GM23248 (cell line): ENCODE data around the gene CFTR. TPM values are rescaled to one million over a fixed set of nuclear protein-coding genes. Genes with fewer than 3 reads are reported as not detected.

Experiments
- DNase-seq: peaks from one replicate; pipeline ENCODE4 v3.0.0-alpha.2; 2015
- H2AFZ ChIP-seq: fragments of 200-600 bp; sonication (generic); 2 replicates; pipeline ENCODE4 v1.6.1; 2016; ENCODE audit warnings: antibody characterized with exemption
- H3F3A ChIP-seq: fragments of 200-600 bp; sonication (generic); 2 replicates; pipeline ENCODE4 v1.6.1; 2016; ENCODE audit warnings: mild to moderate bottlenecking, antibody characterized with exemption, mixed run types; ENCODE audit not compliant: insufficient read depth
- H3K27ac ChIP-seq: fragments of 200-600 bp; sonication (generic); 2 replicates; pipeline ENCODE4 v1.5.1; 2016; ENCODE audit warnings: mild to moderate bottlenecking
- H3K27me3 ChIP-seq: fragments of 200-600 bp; sonication (generic); replicated peaks from 2 replicates; pipeline ENCODE4 v1.6.1; 2016; ENCODE audit warnings: mild to moderate bottlenecking; ENCODE audit not compliant: insufficient read depth
- H3K36me3 ChIP-seq: fragments of 200-600 bp; sonication (generic); 2 replicates; pipeline ENCODE4 v1.6.1; 2016; ENCODE audit warnings: low read depth, mild to moderate bottlenecking
- H3K4me1 ChIP-seq: fragments of 200-600 bp; sonication (generic); 2 replicates; pipeline ENCODE4 v1.6.1; 2016; ENCODE audit warnings: mild to moderate bottlenecking; ENCODE audit not compliant: insufficient read depth
- H3K4me2 ChIP-seq: fragments of 200-600 bp; sonication (generic); one replicate; pipeline ENCODE4 v1.6.1; 2016; ENCODE audit warnings: mild to moderate bottlenecking; ENCODE audit not compliant: unreplicated experiment
- H3K4me3 ChIP-seq: fragments of 200-600 bp; sonication (generic); 2 replicates; pipeline ENCODE4 v1.5.1; 2016; ENCODE audit warnings: mild to moderate bottlenecking
- H3K79me2 ChIP-seq: fragments of 200-600 bp; sonication (generic); 2 replicates; pipeline ENCODE4 v1.6.1; 2016; ENCODE audit warnings: mild to moderate bottlenecking; ENCODE audit not compliant: insufficient read depth
- H3K9ac ChIP-seq: fragments of 200-600 bp; sonication (generic); 2 replicates; pipeline ENCODE4 v1.6.1; 2016; ENCODE audit warnings: mild to moderate bottlenecking
- H3K9me2 ChIP-seq: fragments of 200-600 bp; sonication (generic); 2 replicates; pipeline ENCODE4 v1.6.1; 2016; ENCODE audit warnings: mixed run types, mild to moderate bottlenecking, moderate library complexity; ENCODE audit not compliant: insufficient read depth
- H3K9me3 ChIP-seq: fragments of 200-600 bp; sonication (generic); one replicate; pipeline ENCODE4 v1.6.1; 2017; ENCODE audit warnings: low read depth
- H4K20me1 ChIP-seq: fragments of 200-600 bp; sonication (generic); 2 replicates; pipeline ENCODE4 v1.6.0; 2016; ENCODE audit not compliant: insufficient read depth
- EZH2 ChIP-seq: fragments of 200-600 bp; sonication (generic); IDR thresholded peaks from 2 replicates; pipeline ENCODE4 v1.6.1; 2018; ENCODE audit warnings: antibody characterized with exemption, mild to moderate bottlenecking; ENCODE audit not compliant: insufficient read depth, poor library complexity, severe bottlenecking
- EZH2phosphoT487 ChIP-seq: fragments of 200-600 bp; sonication (generic); IDR thresholded peaks from 2 replicates; pipeline ENCODE4 v1.6.1; 2018; ENCODE audit warnings: antibody characterized with exemption, moderate library complexity, mild to moderate bottlenecking, low read depth; ENCODE audit not compliant: insufficient read depth
- WGBS, 2 experiments: methylation state at CpG; one replicate each; pipeline ENCODE4 v1.1.6; 2015 to 2017; ENCODE audit warnings: low lambda C conversion rate in 2 of 2, low coverage in 1 of 2; ENCODE audit errors: missing lambda C conversion rate in 2 of 2; 5-methylcytosine and 5-hydroxymethylcytosine counted together
- in situ Hi-C: fragments of 300-500 bp; cut with MboI; formaldehyde crosslinking; loops from 2 replicates; pipeline ENCODE4 v1.15.0; 2020
- polyA plus RNA-seq: library from polyadenylated mRNA; unstranded; fragments of >200 nt; fragmentation: Nextera tagmentation; extraction: Ambion mirVana; gene quantifications from 2 replicates; pipeline ENCODE4 v1.2.1, GENCODE V29; 2016
- total RNA-seq: library from RNA; depleted of rRNA; stranded (reverse); fragments of >200 nt; shearing (Covaris generic); gene quantifications from 2 replicates; pipeline ENCODE4 v1.2.3, GENCODE V29; 2014

The CFTR gene
- total and polyA plus RNA-seq, 2 experiments from 2014 or later: not detected

DNA sequence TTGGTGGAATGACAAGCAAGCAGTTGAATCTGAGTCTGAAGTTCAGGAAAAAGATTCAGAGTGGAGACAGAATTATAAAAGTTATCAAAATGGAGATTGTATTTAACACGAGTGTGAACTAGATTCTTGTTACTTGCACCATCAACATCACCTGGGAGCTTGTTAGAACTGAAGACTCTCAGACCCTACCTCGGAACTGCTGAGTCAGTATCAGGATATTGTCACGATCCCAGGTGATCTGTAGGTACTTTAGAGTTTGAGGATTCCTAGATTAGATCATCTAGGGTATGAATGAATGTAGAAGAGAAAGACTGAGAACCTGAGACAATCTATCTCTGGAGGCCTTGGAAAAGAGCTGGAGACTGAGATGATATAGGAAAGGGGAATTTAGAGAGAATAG, 199.3 kb downstream of the CFTR start:
- DNase-seq: no peak
- Histone ChIP-seq H3K27me3 (no peaks in the 10 kb centered on the region; the same call in 1 of the 2 replicates), H3K4me1 (no peaks in the 10 kb centered on the region), H3K79me2 (no peaks in the 10 kb centered on the region), H2AFZ (no peak overlapping the region), H4K20me1 (no peaks in the 10 kb centered on the region), H3F3A (no peaks in the 10 kb centered on the region), H3K9me3 (no peaks in the 10 kb centered on the region), H3K27ac (no peak overlapping the region), H3K9me2 (no peaks in the 10 kb centered on the region), H3K36me3 (no peaks in the 10 kb centered on the region), H3K4me3 (no peak overlapping the region), H3K4me2 (no peak overlapping the region), H3K9ac (no peak overlapping the region)
- 6 to 7% methylated on average over 3 of the region's 3 CpGs for WGBS, 2 experiments
- TF ChIP-seq EZH2 (no peak), EZH2phosphoT487 (no peak)
- in situ Hi-C loops: no loop called here

- Histone ChIP-seq H3F3A (no peaks in the 10 kb centered on the region), H3K9me3 (no peaks in the 10 kb centered on the region), H2AFZ (no peak overlapping the region), H3K4me3 (no peak overlapping the region), H3K4me1 (no peaks in the 10 kb centered on the region), H3K27ac (no peak overlapping the region), H3K4me2 (no peak overlapping the region), H3K27me3 (no peaks in the 10 kb centered on the region; the same call in 1 of the 2 replicates), H3K36me3 (no peaks in the 10 kb centered on the region), H3K9me2 (no peaks in the 10 kb centered on the region), H4K20me1 (no peaks in the 10 kb centered on the region), H3K9ac (no peak overlapping the region), H3K79me2 (no peaks in the 10 kb centered on the region)
- in situ Hi-C loops: no loop called here
- peak; percentile 2 for DNase-seq
- WGBS, 2 experiments: 24 to 30% methylated on average over 5 of the region's 5 CpGs
- TF ChIP-seq EZH2phosphoT487: no peak
- no peak for TF ChIP-seq EZH2
Measured at GRCh38 chr7:117682681-117683385, 203.0 kb downstream of the CFTR start.

DNA sequence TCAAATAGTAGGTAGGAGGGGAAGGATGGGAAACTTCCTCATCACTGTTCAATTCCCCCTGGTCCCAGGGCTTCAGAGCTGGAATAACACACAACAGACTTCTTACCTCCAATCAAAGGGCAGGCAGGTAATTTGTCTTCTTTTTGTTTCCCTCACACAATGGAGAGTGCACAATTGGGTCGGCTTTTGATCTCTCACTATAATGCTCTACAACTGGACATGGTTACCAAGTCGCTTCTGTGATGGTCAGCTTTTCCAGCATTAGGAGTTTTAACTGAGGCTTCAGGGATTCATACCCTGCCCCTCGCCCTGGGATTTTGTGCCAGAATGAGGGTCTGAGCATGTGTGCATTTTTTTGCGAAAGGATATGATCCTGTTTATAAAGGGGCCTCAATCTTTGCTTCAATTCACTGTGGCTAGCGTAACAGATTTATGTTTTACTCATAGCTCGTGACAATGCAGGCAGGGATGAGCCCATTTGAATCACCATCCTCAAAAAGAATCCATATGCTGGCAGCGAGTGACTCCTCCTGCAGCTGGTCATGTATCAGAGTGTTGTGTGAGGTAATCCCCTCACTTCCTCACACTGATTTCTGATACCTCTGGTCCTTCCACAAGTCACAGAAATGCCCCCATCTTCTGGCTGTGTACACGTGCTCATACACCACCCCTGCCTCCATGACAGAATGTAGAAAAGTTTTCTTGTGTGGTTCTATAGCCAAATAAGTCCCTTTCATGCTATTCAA, 203.8 kb downstream of the CFTR start:
- Histone ChIP-seq H3K4me2 (no peak overlapping the region), H3K79me2 (no peaks in the 10 kb centered on the region), H3K27ac (no peak overlapping the region), H3K9me2 (no peaks in the 10 kb centered on the region), H3K9me3 (no peaks in the 10 kb centered on the region), H3K36me3 (no peaks in the 10 kb centered on the region), H3K4me3 (no peak overlapping the region), H3K4me1 (no peaks in the 10 kb centered on the region), H3F3A (no peaks in the 10 kb centered on the region), H3K9ac (no peak overlapping the region), H4K20me1 (no peaks in the 10 kb centered on the region), H3K27me3 (no peaks in the 10 kb centered on the region), H2AFZ (no peak overlapping the region)
- no peak for TF ChIP-seq EZH2
- no peak for TF ChIP-seq EZH2phosphoT487
- in situ Hi-C loops: no loop called here
- DNase-seq: peak; percentile 17
- WGBS, 2 experiments: 8 to 10% methylated on average over 8 of the region's 8 CpGs

DNA sequence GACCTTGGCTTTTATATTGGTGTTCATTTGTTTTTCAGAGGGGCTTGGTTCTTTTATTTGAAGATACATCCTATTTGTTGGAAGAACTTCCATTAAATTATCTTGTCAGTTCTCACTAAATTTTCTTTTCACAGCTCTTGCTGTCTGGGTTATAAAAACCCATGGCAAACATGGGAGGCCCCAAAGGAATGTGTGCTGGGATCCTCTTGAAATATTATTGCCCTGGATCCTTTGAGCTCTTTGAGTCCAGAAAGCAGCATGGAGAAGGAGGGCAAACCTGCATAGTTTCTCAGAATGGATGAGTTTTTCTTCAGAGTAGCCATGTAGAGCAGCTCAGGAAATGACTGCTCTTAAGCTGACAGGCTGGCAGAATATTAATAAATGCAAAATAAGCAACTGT, 206.0 kb downstream of the CFTR start:
- in situ Hi-C loops: no loop called here
- no peak overlapping the region for H3K4me2 ChIP-seq
- no peaks in the 10 kb centered on the region for H3K36me3 ChIP-seq
- TF ChIP-seq EZH2phosphoT487 (no peak), EZH2 (no peak)
- no peaks in the 10 kb centered on the region for H3K9me2 ChIP-seq
- no peaks in the 10 kb centered on the region for H3K79me2 ChIP-seq
- H3K27ac ChIP-seq: no peak overlapping the region
- H3K4me3 ChIP-seq: no peak overlapping the region
- no peaks in the 10 kb centered on the region for H3K9me3 ChIP-seq
- no peak overlapping the region for H3K9ac ChIP-seq
- no peak overlapping the region for H2AFZ ChIP-seq
- no peaks in the 10 kb centered on the region for H3K27me3 ChIP-seq
- DNase-seq: no peak
- no peaks in the 10 kb centered on the region for H3K4me1 ChIP-seq
- no peaks in the 10 kb centered on the region for H4K20me1 ChIP-seq
- H3F3A ChIP-seq: no peaks in the 10 kb centered on the region
